ENCODE measurements around the gene EPHA3.

DNA sequence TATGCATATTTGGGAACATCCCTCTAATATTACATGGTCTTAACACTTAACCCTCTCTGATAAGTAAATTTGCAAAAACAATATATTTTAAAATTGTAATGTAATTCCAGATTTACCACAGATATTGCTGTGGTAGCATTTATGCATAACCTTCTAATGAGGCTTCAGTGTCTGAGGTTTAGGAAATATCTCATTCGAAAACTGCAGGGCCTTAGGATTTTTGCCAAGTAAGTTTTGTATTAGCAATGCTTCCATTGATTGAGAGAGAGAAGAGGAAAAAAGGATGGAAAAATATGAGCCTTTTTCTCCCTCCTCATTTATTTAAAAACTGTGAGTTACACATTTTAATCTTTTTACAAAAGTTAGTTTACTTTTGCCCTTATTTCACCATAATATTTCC is 294.6 kb downstream of the EPHA3 start:
- TF ChIP-seq EP300 (IDR thresholded peaks at IDR 0.05) (no peak), POLR2AphosphoS5 (IDR thresholded peaks at IDR 0.05) (no peak), POLR2A (IDR thresholded peaks at IDR 0.05; ENCODE audit: low read depth) (no peak)
- TF ChIP-seq, protein P1, sequence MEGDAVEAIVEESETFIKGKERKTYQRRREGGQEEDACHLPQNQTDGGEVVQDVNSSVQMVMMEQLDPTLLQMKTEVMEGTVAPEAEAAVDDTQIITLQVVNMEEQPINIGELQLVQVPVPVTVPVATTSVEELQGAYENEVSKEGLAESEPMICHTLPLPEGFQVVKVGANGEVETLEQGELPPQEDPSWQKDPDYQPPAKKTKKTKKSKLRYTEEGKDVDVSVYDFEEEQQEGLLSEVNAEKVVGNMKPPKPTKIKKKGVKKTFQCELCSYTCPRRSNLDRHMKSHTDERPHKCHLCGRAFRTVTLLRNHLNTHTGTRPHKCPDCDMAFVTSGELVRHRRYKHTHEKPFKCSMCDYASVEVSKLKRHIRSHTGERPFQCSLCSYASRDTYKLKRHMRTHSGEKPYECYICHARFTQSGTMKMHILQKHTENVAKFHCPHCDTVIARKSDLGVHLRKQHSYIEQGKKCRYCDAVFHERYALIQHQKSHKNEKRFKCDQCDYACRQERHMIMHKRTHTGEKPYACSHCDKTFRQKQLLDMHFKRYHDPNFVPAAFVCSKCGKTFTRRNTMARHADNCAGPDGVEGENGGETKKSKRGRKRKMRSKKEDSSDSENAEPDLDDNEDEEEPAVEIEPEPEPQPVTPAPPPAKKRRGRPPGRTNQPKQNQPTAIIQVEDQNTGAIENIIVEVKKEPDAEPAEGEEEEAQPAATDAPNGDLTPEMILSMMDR (IDR thresholded peaks at IDR 0.05): no peak
